ENCODE measurements around the gene ATP2B3. TPM values are rescaled to one million over a fixed set of nuclear protein-coding genes. Genes with fewer than 3 reads are reported as not detected.

Gene ATP2B3
- total and polyA plus RNA-seq, 9 of the 15 experiments (the other 6 are each of a cell fraction or from before 2014, with no cell fraction given): 0.04 TPM; not detected in 8

DNA sequence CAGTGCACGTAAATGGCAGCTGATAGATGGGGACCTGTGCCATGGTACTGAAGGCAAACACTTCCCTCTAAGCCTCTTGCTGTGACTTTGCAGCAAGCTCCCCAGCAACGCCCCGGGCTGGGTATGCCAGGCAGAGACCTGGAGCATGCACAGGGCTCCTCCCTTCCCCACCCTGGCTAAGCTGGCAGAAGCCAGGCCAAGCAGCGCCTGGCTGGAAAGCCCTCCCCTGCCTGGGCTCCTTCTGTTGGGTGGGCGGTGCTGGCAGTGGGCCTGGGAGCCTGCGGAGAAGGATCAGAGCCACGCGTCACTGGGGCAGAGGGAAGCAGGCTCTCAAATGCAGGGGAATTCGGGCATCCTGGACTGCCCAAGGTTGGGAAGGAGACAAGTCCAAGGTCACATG, 3.6 kb downstream of the ATP2B3 start:
- no peaks in the 10 kb centered on the region for H3K9me1 ChIP-seq (ENCODE audit: control insufficient read depth, insufficient read depth, low read length)
- H3K36me3 ChIP-seq (ENCODE audit: control insufficient read depth, insufficient read depth, low read length): no peaks in the 10 kb centered on the region
- TF ChIP-seq IRF2 (CRISPR knock-in tag; IDR thresholded peaks at IDR 0.05): no peak
- TF ChIP-seq STAT5A (IDR thresholded peaks at IDR 0.05; ENCODE audit: borderline replicate concordance, low read length): no peak
- TF ChIP-seq MCM3 (IDR thresholded peaks at IDR 0.05): no peak
- TF ChIP-seq YY1 (IDR thresholded peaks at IDR 0.05; ENCODE audit: borderline replicate concordance in 1 of 3, control insufficient read depth in 1 of 3, extremely low read depth in 1 of 3, insufficient read depth in 3 of 3, insufficient read length in 1 of 3, insufficient replicate concordance in 2 of 3, low read depth in 1 of 3, low read length in 2 of 3): no peak
- no peak for TF ChIP-seq ILK (tag; IDR thresholded peaks at IDR 0.05; ENCODE audit: borderline replicate concordance, low read depth)
- no peak for TF ChIP-seq TFAM (CRISPR knock-in tag; conservative IDR thresholded peaks at IDR 0.05)
- TF ChIP-seq XRCC3 (IDR thresholded peaks at IDR 0.05): no peak
- TF ChIP-seq, protein P1, sequence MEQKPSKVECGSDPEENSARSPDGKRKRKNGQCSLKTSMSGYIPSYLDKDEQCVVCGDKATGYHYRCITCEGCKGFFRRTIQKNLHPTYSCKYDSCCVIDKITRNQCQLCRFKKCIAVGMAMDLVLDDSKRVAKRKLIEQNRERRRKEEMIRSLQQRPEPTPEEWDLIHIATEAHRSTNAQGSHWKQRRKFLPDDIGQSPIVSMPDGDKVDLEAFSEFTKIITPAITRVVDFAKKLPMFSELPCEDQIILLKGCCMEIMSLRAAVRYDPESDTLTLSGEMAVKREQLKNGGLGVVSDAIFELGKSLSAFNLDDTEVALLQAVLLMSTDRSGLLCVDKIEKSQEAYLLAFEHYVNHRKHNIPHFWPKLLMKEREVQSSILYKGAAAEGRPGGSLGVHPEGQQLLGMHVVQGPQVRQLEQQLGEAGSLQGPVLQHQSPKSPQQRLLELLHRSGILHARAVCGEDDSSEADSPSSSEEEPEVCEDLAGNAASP (IDR thresholded peaks at IDR 0.05): no peak
- TF ChIP-seq ARID1B (IDR thresholded peaks at IDR 0.05): no peak
- no peak for TF ChIP-seq THAP12 (CRISPR knock-in tag; IDR thresholded peaks at IDR 0.05)
- no peak for TF ChIP-seq CCNT2 (IDR thresholded peaks at IDR 0.05; ENCODE audit: borderline replicate concordance, extremely low read depth, insufficient read length, low read depth, low read length)
- TF ChIP-seq, protein P2, sequence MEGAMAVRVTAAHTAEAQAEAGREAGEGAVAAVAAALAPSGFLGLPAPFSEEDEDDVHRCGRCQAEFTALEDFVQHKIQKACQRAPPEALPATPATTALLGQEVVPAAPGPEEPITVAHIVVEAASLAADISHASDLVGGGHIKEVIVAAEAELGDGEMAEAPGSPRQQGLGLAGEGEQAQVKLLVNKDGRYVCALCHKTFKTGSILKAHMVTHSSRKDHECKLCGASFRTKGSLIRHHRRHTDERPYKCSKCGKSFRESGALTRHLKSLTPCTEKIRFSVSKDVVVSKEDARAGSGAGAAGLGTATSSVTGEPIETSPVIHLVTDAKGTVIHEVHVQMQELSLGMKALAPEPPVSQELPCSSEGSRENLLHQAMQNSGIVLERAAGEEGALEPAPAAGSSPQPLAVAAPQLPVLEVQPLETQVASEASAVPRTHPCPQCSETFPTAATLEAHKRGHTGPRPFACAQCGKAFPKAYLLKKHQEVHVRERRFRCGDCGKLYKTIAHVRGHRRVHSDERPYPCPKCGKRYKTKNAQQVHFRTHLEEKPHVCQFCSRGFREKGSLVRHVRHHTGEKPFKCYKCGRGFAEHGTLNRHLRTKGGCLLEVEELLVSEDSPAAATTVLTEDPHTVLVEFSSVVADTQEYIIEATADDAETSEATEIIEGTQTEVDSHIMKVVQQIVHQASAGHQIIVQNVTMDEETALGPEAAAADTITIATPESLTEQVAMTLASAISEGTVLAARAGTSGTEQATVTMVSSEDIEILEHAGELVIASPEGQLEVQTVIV (CRISPR knock-in tag; IDR thresholded peaks at IDR 0.05; ENCODE audit: borderline replicate concordance): no peak
- no peak for TF ChIP-seq MIER1 (IDR thresholded peaks at IDR 0.05; ENCODE audit: low read depth)
- no peak for TF ChIP-seq HDAC8 (tag; IDR thresholded peaks at IDR 0.05)
- in situ Hi-C loops (cut with MboI): no loop called here
- no peak overlapping the region for H3K4me2 ChIP-seq (ENCODE audit: insufficient read depth, low read length)
- BruUV-seq (replicated peaks): no TSS peak
- peaks cover 16 to 51% of the 10 kb centered on the region in 2 experiments; a peak in 4 of 5 replicates for H3K27me3 ChIP-seq (ENCODE audit: control insufficient read depth in 2 of 2, insufficient read depth in 2 of 2, low read length in 2 of 2)
- no peaks in the 10 kb centered on the region for H3K79me2 ChIP-seq (ENCODE audit: control insufficient read depth, insufficient read depth, low read length)
- no peak for FAIRE-seq
- H4K20me1 ChIP-seq (replicated peaks; ENCODE audit: control insufficient read depth, insufficient read depth, low read length): no peaks in the 10 kb centered on the region
- H3K9ac ChIP-seq (ENCODE audit: insufficient read depth in 1 of 2, low read depth in 2 of 2, low read length in 2 of 2): no peak overlapping the region
- intact Hi-C loops (cut with micrococcal nuclease): no loop called here
- H3K4me1 ChIP-seq (replicated peaks in 1 of 2; ENCODE audit: control insufficient read depth in 2 of 2, insufficient read depth in 2 of 2, low read length in 2 of 2): peaks cover 0 to 6% of the 10 kb centered on the region in 2 experiments; a peak in 2 of 5 replicates
- ChIA-PET CTCF (ENCODE audit: low intra/inter-chr PET ratio) (no interaction called here), POLR2A (interaction anchor here (0.7 kb wide), 1 partner anchor 50 kb away, joined by 3 read pairs; no protein-coding TSS in a partner anchor)
- WGBS (ENCODE audit: insufficient coverage, low coverage, missing lambda C conversion rate): 5% methylated on average over 6 of the region's 9 CpGs
- H3K4me3 ChIP-seq: no peak overlapping the region
- H2AFZ ChIP-seq (ENCODE audit: low read depth, low read length): no peak overlapping the region
- ATAC-seq: no peak
- H3K9me3 ChIP-seq (replicated peaks; ENCODE audit: control insufficient read depth, insufficient read depth, low read depth, low read length): no peaks in the 10 kb centered on the region
- no peak for DNase-seq (ENCODE audit: extremely low read depth in 1 of 4, low spot score in 3 of 4)
- no peak overlapping the region for H3K27ac ChIP-seq (ENCODE audit: extremely low read depth, low read depth, low read length)

Measured in K562 (cell line).